HK-2 (cell line): ENCODE results near the gene CAPZA1.
A peak's percentile ranks its signal among the peaks of the same experiment; 100 is the strongest.

Experiments used
- DNase-seq: peaks from one replicate; pipeline ENCODE4 v3.0.0-alpha.2; 2018; ENCODE audit not compliant: unreplicated experiment

The CAPZA1 gene

DNA sequence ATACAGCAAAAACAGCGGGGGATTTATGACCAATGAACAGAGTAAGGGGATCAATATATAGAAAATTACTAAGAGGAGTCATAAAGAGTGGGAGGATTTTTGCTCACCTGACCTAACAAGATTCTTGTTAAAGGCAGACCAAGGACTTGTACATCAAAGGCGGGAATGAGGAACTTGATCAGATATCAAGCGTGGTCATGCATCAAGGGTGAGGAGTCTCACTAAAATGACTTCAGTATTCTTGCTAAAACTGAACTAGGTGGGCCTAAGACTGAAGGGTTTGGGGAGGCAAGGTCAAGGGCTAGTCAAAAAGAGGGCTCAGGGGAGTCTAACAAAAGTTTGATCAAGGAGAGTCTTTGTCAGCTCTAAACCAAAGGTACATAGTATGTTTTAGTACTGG lies 56.9 kb downstream of the CAPZA1 start:
- DNase-seq, result no peak

- DNase-seq, result no peak
Observed at GRCh38 chr1:112677501-112677900, 57.9 kb downstream of the CAPZA1 start.

- no peak for DNase-seq
Observed at GRCh38 chr1:112678605-112679004, 59.0 kb downstream of the CAPZA1 start.

DNA sequence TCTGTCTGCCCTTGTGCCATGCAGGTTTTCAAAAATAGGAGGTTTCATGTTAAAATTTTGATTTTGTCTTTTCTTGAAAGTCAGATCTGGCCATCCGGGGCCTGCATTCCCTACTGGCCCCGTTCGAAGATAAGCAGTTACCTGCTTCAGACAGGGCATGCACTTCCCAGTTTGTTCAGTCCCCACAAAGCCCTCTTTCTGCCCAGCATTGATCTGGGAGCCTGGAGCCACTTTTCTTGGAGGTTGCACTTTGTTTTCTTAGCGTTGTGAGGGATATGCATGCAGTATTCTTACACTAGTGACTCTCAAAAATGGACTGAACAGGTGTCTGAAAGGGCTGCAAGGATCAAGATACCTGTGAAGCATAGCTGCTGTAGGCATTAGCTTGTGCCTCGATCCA lies 66.3 kb downstream of the CAPZA1 start:
- no peak for DNase-seq

- no peak for DNase-seq
Observed at GRCh38 chr1:112686417-112686816, 66.8 kb downstream of the CAPZA1 start.

- no peak for DNase-seq
Observed at GRCh38 chr1:112686835-112687234, 67.2 kb downstream of the CAPZA1 start.

DNA sequence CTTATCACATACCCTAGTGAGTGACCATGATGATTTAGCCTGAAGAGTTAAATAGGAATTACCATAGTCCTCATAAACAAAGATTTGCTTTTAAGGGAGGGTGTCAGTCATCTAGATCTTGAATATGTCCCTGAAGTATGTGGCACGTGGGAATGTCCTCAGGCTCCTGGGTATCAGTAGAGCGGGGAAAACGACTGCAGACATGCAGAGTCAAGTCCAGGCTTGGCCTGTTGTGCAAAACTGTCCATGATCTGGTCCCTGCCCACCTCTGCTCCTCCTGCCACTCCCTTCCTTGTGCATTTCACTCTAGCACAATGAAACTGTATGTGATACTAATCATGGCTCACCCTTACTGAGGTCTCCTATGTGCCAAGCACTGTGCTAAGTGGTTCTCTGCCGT lies 67.7 kb downstream of the CAPZA1 start:
- DNase-seq, result no peak

GRCh38 chr1:112687785-112688496 lies 68.3 kb downstream of the CAPZA1 start:
- DNase-seq, result no peak

DNA sequence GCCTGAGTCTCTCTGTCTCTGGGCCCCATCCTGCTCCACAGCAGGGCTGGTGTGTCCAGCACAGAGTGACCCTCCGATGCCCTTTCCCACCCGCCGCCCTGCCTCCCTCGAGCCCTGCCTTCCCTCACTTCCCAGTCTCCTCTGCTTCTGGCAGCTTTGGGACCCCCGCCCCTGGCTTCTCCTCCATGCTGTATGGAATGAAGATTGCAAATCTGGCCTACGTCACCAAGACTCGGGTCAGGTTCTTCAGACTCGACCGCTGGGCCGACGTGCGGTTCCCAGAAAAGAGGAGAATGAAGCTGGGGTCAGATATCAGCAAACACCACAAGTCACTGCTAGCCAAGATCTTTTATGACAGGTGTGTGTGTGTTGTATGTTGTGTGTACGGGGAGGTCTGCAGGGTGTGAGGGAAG lies 69.2 kb downstream of the CAPZA1 start:
- DNase-seq, result no peak

- DNase-seq, result no peak
Observed at GRCh38 chr1:112689196-112689841, 69.7 kb downstream of the CAPZA1 start.

- no peak for DNase-seq
Observed at GRCh38 chr1:112689842-112690237, 70.2 kb downstream of the CAPZA1 start.

DNA sequence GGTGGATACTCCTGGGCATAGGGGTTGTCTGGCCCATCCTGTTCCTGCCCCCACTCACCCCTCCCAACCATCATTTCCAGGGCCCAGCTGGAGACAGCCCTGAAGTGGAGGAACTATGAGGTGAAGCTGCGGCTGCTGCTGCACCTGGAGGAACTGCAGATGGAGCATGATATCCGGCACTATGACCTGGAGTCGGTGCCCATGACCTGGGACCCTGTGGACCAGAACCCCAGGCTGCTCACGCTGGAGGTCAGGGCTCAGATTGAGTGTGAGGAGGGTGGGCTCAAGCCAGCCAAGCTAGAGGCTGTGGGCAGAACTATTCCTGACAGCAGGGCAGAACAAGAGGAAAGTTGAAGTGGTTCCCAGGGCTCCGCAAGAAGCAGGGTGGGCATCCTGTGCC lies 73.0 kb downstream of the CAPZA1 start:
- DNase-seq, result no peak

GRCh38 chr1:112693821-112694220 lies 74.2 kb downstream of the CAPZA1 start:
- no peak for DNase-seq

- no peak for DNase-seq
Observed at GRCh38 chr1:112694363-112694929, 74.8 kb downstream of the CAPZA1 start.

DNA sequence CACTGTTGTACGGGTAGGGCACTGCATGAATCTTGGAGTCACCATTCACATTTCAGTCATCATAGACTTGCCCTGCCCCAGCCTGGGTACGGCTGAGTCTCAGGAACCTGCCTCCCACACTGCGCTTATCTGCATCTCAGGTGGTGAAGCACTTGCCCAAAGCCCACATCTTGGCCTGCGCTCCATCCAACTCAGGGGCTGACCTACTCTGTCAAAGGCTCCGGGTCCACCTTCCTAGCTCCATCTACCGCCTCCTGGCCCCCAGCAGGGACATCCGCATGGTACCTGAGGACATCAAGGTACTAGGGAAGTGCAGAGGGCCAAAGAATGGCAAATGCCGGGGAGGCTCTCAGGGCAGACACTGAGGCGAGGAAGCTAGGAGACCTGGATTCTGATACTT lies 75.6 kb downstream of the CAPZA1 start:
- no peak for DNase-seq

GRCh38 chr1:112696578-112697314 lies 77.1 kb downstream of the CAPZA1 start:
- no peak for DNase-seq

GRCh38 chr1:112697781-112698201 lies 78.2 kb downstream of the CAPZA1 start:
- DNase-seq, result no peak

DNA sequence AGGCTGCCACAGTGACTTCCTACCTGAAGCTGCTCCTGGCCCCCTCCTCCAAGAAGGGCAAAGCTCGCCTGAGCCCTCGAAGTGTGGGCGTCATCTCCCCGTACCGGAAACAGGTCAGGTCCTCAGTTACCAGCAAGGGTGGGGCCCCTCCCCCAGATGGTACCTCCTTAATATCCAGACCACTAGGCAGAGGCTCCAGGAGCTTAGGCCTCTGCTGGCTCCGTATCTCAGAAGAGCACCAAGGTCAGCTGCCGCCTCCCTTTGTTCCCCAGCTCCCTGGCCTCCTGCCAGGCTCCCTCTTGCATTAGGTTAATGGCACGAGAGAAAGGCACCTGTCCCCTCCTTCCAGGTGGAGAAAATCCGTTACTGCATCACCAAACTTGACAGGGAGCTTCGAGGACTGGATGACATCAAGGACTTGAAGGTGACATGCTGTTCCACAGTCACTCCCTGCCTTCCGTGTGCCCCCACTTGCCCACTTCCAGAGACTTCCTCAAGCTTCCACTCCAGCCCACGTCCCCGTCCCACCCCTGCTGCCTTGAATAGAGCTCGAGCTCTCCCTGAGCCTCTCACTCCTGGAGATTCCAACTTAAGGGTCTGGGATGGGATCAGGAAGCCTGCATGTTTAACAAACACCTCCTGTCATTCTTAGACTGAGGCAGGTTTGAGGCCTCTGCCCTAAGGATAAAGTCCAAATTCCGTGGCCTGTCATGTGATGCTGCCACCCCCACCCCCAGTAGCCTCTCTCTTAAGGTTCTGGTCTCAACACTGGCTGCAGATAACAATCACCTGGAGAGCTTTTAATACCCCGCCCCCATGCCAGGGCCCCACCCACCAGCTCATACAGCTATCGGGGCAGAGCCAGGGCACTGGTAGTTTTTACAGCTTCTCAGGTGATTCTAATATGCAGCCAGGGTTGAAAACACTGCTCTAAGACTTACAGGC lies 79.0 kb downstream of the CAPZA1 start:
- no peak for DNase-seq

DNA sequence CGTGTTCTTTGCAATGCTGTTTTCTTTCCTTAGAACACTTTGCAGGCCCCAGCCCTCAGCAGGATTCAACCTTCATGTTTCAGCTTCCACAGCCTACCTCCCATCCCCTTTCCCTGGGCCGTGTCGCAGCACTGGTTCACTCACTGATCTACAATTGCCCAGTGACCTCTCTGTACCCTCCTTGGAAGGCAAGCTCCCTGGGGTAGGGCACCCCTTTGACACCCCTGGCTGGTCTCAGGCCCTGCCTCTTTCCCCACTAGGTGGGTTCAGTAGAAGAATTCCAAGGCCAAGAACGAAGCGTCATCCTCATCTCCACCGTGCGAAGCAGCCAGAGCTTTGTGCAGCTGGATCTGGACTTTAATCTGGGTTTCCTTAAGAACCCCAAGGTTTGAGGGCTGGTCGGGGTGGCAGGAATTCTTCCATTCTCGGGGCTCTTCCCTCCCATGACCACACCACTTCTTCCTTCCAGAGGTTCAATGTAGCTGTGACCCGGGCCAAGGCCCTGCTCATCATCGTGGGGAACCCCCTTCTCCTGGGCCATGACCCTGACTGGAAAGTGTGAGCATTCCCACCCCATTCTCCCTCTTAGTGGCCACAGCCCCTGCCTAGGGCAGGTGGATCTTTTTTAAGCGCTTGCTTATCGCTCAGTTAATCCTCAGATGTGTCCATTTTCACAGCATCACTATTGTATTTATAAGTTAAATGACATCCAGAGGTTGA lies 80.0 kb downstream of the CAPZA1 start:
- no peak for DNase-seq

DNA sequence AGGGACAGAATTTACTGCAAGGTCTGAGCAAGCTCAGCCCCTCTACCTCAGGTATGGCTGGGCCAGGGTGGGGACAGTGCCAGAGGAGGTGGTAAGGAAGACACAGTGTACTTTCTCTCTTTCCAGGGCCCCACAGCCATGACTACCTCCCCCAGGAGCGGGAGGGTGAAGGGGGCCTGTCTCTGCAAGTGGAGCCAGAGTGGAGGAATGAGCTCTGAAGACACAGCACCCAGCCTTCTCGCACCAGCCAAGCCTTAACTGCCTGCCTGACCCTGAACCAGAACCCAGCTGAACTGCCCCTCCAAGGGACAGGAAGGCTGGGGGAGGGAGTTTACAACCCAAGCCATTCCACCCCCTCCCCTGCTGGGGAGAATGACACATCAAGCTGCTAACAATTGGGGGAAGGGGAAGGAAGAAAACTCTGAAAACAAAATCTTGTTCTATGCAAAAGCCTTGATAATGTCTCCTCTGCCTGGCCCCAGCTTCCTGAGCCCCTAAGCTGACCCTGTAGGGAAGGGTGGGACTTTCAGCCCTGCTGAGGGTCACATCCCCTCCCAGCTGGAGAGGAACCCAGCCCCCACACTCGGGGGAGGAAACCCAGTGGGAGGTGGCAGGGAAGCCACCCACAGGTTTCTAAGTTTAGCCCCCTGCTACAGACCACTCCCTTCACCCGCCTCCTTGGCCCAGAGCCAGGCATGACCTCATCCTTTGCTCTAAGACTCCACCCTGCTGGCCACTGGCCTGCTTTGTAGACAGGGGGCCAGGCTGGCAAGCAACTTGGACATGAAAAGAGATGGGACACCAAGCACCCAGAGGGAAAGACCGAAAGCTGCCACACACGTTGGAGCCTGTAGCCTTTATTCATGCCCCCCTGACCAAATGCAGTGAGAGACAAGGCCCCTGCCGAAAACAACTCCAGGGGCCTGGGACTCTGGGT lies 80.9 kb downstream of the CAPZA1 start:
- DNase-seq, result peak; percentile 97
